Stimulated activated CD4-positive, alpha-beta T cell treated with anti-CD3 and anti-CD28 coated beads, Interleukin-4, amount 100 ng/mL, for 4 hours (primary cell): ENCODE results near the gene PSMC3IP.
"Not testable (repeated sequence)": the region's sequence is repeated elsewhere in the genome, so short reads cannot be mapped to it uniquely, and the experiment has no call there.

Experiments used
- DNase-seq, 2 experiments: peaks; one replicate each; pipeline ENCODE4 v3.0.0-alpha.2; 2020

PSMC3IP gene, protein sequence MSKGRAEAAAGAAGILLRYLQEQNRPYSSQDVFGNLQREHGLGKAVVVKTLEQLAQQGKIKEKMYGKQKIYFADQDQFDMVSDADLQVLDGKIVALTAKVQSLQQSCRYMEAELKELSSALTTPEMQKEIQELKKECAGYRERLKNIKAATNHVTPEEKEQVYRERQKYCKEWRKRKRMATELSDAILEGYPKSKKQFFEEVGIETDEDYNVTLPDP

GRCh38 chr17:42577532-42578281 lies at the start of gene PSMC3IP:
Gene PSMC3IP (minus strand): TSS chr17:42577729. CDS start chr17:42577686, 43 bp downstream.
- DNase-seq, result peak; percentile 90 to 91

DNA sequence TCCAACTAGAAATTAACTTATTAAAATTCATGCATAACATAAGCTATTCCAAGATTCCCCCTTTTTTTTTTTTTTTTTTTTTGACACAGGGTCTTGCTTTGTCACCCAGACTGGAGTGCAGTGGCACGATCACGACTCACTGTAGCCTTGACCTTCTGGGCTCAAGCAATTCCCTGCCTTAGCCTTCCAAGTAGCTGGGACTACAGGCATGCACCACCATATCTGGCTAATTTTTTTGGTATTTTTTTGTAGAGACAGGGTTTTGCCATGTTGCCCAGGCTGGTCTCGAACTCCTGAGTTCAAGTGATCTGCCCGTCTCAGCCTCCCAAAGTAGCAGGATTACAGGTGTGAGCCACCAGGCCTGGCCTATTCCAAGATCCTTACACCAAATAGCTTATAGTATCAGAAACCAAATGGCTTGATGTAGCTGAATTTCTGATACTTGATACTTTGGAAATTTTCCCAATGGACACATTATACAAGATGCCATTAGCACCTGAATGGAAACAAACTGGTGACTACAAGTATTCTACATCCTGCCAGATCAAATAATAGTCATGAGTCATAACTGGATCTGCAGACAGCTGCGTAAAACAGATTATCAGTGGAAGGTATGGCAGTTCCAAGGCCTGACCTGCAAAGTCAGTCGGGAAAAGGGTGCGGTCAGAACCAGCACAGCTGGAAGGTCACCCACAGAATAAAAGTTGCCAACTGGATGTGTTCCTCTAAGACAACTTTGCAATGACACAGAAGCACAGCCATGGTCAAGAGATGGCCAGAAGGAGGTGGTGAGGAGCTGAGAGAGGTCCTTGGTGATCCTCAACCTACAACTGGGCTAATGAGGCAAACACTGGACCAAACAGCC lies 46.4 kb upstream of the PSMC3IP start:
- no peak for DNase-seq

DNA sequence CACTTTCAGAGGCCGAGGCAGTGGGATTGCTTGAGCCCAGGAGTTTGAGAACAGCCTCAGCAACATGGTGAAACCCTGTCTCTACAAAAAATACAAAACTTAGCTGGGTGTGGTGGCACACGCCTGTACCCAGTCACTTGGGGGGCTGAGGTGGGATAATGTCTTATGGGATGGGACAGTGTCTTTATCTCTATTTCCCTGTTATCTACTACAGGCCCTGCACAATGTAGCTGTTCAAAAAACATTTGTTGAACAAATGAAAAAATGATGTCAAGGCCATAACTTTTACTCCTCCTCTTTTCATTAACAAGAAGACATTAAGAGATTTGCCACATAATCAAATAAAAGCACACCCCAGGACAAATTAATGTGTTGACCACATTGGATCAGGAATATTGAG lies 45.7 kb upstream of the PSMC3IP start:
- no peak for DNase-seq

- DNase-seq, result not testable (repeated sequence)
Observed at GRCh38 chr17:42621987-42622386, 44.5 kb upstream of the PSMC3IP start.

- no peak for DNase-seq
Observed at GRCh38 chr17:42618442-42619150, 41.1 kb upstream of the PSMC3IP start.

- no peak for DNase-seq
Observed at GRCh38 chr17:42617956-42618431, 40.5 kb upstream of the PSMC3IP start.

DNA sequence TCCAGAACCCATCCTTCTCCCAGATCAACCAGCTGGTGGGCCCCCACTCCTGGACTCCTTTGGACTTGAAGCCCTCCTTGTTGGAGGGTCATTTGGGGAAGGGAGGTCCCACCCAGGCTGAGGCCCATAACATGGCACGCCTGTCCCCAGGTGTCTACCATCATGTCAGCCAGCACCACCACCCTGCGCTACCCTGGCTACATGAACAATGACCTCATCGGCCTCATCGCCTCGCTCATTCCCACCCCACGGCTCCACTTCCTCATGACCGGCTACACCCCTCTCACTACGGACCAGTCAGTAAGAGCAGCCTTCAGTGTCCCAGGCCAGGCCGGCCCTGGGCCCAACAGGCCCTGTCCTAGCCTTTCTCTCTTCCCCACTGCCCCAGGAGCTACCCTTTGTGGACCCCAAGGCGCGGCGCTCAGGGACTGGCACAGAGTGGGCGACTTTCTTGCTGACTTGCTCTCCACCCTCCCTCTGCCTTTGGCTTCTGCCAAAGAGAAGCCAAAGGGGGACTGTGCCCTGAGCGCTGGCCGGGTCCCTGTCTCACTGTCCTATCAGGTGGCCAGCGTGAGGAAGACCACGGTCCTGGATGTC lies 36.3 kb upstream of the PSMC3IP start:
- no peak for DNase-seq

- DNase-seq, result no peak
Observed at GRCh38 chr17:42612013-42612412, 34.5 kb upstream of the PSMC3IP start.

DNA sequence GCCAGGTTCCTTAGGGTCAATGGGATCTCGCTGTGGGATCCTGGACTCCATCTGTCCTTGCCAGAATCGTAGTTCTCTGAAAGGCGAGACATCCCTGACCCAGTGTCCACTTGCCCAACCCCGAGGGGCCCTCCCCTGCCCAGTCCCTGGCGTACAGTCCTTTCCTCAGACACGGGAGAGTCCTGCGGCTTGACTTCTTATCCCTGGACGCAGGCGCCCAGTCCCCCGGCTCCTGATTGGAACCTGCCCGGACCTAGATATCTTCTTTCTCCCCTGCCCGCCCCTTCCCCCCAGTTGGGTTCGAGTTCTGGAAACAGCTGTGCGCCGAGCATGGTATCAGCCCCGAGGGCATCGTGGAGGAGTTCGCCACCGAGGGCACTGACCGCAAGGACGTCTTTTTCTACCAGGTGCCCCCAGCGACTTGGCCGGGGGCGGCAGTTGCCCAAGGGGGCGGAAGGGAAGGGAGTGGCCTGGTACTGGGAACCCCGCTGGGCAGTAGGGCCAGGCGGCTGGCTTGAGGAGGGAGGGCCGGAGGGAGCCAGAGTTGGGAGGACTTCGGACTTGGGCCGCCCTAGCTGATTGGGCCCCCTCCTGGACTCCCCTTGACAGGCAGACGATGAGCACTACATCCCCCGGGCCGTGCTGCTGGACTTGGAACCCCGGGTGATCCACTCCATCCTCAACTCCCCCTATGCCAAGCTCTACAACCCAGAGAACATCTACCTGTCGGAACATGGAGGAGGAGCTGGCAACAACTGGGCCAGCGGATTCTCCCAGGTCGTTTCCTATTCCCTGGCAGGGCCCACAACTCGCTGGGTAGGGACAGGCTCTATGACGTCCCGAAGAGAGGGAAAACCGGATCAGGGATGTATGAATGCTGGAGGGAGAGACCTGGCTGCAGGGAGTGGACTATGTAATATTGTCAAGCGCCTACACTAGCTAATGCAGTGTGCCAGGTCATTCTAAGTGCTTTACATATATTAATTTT lies 32.6 kb upstream of the PSMC3IP start:
- peak in 1 of 2 experiments; percentile 2 for DNase-seq

DNA sequence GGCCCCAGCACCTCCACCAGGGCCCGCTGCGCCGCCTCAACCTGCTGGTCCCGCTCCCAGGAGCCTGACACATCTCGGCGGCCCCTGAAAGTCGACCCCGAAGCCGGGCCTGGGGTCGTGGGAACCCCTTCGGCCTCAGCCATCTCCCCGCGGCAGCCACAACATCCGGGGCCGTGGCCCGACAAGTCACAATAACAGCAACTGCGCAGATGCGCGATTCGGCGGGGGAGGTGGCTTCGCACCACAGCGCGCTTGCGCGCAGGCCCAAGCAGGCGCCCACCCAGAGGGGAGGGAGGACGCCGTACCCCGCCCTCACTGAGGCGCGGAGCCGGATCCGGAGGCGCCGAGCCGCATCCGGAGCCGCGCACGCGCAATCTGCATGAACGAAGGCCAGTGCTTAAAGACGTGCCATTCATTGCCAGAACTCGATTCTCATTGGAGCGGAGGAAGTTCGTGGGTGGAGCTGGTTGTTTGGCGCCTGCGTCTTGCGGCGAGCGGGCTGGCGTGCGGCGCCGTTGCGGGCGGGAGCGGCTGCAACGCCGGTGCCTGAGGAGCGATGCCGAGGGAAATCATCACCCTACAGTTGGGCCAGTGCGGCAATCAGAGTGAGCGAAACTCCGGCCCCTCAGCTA lies 31.8 kb upstream of the PSMC3IP start, which contains the start of the genes RETREG3 and TUBG1:
Gene RETREG3 (minus strand): TSS at position 193 of the 632 bp plus-strand sequence. CDS start 50 bp downstream, at position 143.
Gene TUBG1 (plus strand): TSS at position 502 of the 632 bp plus-strand sequence. CDS start 55 bp downstream, at position 557.
- peak; percentile 99 for DNase-seq

DNA sequence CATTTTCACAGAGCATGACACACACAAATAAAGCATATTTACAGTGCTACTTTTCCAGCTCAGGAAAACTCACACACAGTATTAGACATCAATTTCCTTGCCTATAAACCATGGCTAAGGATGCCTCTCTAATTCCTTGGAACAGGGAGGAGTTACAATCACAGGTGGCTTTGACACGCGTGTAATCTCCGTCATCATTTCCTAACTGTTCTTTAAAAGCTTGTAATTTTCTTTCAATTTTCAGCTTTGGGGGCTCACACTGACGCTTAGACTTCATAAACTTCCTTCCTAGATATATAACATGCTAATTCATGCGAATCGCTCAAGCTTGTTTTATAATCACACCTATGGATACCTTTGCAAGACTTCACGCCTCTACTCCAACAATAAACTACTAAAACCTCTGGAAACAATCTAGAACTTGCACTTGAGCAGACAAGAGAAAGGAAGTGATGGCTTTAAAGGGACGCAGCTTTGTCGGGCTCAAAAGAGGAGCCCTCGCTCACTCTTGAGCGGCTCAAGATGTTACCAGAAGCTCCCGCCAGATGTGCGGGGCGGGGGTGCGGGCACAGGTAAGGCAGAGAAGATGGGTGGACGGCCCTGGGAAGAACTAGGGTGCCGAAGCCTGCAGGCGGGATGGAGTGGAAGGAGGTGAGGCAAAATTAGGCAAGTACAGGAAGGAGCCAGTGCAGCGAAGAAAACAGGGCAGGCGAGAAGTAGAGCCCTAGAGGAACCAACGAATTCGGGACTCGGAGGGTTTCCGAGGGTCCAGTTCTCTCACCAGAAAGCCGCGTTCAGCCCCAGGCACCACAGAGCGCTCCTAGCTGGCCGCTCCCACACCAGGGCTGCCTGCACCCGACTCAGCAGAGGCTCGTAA lies 31.0 kb upstream of the PSMC3IP start:
- peak in 1 of 2 experiments; percentile 2 for DNase-seq

DNA sequence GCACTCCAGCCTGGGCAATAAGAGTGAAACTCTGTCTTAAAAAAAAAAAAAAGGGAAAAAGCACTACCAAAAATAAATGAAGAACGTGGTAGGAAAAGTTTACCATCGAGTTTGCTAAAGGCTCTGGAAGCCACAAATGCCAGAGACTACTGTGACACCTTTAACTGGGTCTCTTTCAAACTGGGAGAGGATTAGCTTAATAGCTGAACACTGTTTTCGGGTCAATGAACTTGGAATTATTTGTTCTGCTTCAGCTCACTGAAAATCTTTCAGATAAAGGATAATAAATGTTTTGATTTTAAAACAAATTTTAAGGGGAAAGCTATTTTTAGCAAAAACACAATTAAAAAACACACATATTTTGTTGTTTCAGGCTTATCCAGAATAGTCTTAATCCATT lies 30.2 kb upstream of the PSMC3IP start:
- no peak for DNase-seq

GRCh38 chr17:42603318-42603717 lies 25.8 kb upstream of the PSMC3IP start:
- DNase-seq, result no peak

DNA sequence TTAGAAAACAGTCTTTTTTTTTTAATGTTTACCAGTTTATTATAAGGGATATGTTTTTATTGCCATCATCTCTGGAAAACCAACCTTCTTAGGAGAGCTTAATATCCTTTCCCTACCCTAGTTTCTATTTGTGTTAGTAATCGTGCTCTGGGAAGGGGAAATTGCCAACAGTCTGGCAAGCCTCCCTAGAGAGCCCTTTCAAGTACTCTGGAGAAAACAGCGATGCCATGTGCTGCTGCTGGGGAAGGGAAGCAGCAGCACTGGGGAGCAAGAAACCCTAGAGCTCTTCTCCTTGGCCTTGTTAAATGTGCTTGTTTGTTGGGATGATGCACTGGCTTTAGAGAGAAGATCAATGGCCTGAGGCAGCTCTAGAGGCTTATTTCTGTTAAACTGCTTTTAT lies 21.4 kb upstream of the PSMC3IP start:
- DNase-seq, result no peak

GRCh38 chr17:42596386-42596785 lies 18.9 kb upstream of the PSMC3IP start:
- DNase-seq, result no peak

DNA sequence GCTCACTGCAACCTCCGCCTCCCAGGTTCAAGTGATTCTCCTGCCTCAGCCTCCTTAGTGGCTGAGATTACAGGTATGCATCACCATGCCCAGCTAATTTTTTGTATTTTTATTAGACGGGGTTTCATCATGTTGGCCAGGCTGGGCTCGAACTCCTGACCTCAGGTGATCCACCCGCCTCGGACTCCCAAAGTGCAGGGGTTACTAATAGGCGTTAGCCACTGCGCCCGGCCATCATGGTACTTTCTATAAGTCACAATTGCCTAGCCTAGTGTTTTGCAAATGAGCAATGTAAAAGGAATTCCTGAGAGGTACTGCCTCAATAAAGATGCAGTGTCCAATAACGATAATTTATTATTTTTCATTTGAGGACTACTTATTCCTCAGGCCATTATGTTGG lies 13.9 kb upstream of the PSMC3IP start:
- DNase-seq, result no peak

- DNase-seq, result no peak
Observed at GRCh38 chr17:42590886-42591285, 13.4 kb upstream of the PSMC3IP start.

GRCh38 chr17:42586514-42587230 lies 9.1 kb upstream of the PSMC3IP start:
- DNase-seq, result no peak
